NT2/D1 (cell line): ENCODE data around the gene BDKRB2.
A peak's percentile ranks its signal among the peaks of the same experiment; 100 is the strongest.

ENCODE experiments used
- DNase-seq: peaks from one replicate; pipeline ENCODE4 v3.0.0-alpha.2; 2011; ENCODE audit warnings: low read depth, low spot score
- H3K27me3 ChIP-seq: 2 replicates; pipeline ENCODE4 v1.6.0; 2011; ENCODE audit warnings: mild to moderate bottlenecking; ENCODE audit not compliant: insufficient read length, insufficient read depth
- H3K36me3 ChIP-seq: 2 replicates; pipeline ENCODE4 v1.6.1; 2011; ENCODE audit warnings: mild to moderate bottlenecking, low read length, mixed read lengths; ENCODE audit not compliant: insufficient read depth, insufficient read length
- H3K4me1 ChIP-seq: 2 replicates; pipeline ENCODE4 v1.5.1; 2011; ENCODE audit not compliant: insufficient read depth, insufficient read length
- H3K4me3 ChIP-seq: 2 replicates; pipeline ENCODE4 v1.5.1; 2011; ENCODE audit warnings: low read depth; ENCODE audit not compliant: insufficient read length
- H3K9ac ChIP-seq: 2 replicates; pipeline ENCODE4 v1.6.0; 2011; ENCODE audit warnings: low read depth; ENCODE audit not compliant: insufficient read length
- H3K9me3 ChIP-seq: 2 replicates; pipeline ENCODE4 v1.5.1; 2011; ENCODE audit warnings: mild to moderate bottlenecking, low read length; ENCODE audit not compliant: insufficient read depth
- SUZ12 ChIP-seq: IDR thresholded peaks from 2 replicates; pipeline ENCODE4 v1.6.1; 2011; ENCODE audit not compliant: insufficient read length, insufficient read depth; ENCODE audit errors: extremely low read depth
- YY1 ChIP-seq: IDR thresholded peaks from 2 replicates; pipeline ENCODE4 v1.6.1; 2011; ENCODE audit not compliant: insufficient read length, insufficient read depth
- ZNF274 ChIP-seq: IDR thresholded peaks from 2 replicates; pipeline ENCODE4 v1.6.1; 2011; ENCODE audit warnings: mild to moderate bottlenecking, low read depth, low read length

Gene BDKRB2

GRCh38 chr14:96162265-96162664, 42.4 kb upstream of the BDKRB2 start:
- Histone ChIP-seq H3K4me3 (no peak overlapping the region), H3K4me1 (peaks cover 4% of the 10 kb centered on the region), H3K27me3 (no peaks in the 10 kb centered on the region), H3K36me3 (no peaks in the 10 kb centered on the region), H3K9ac (no peak overlapping the region), H3K9me3 (no peaks in the 10 kb centered on the region)
- TF ChIP-seq SUZ12, result no peak
- TF ChIP-seq YY1, result no peak
- no peak for TF ChIP-seq ZNF274
- DNase-seq, result no peak

GRCh38 chr14:96162741-96163140, 41.9 kb upstream of the BDKRB2 start:
- H3K36me3 ChIP-seq, result no peaks in the 10 kb centered on the region
- no peaks in the 10 kb centered on the region for H3K27me3 ChIP-seq
- H3K9me3 ChIP-seq, result no peaks in the 10 kb centered on the region
- H3K9ac ChIP-seq, result no peak overlapping the region
- no peak overlapping the region for H3K4me3 ChIP-seq
- TF ChIP-seq SUZ12, result no peak
- peaks cover 4% of the 10 kb centered on the region for H3K4me1 ChIP-seq
- DNase-seq, result no peak

GRCh38 chr14:96164861-96165490, 39.7 kb upstream of the BDKRB2 start:
- no peak overlapping the region for H3K9ac ChIP-seq
- peaks cover 4% of the 10 kb centered on the region for H3K4me1 ChIP-seq
- no peak for DNase-seq
- no peaks in the 10 kb centered on the region for H3K9me3 ChIP-seq
- no peak overlapping the region for H3K4me3 ChIP-seq
- no peaks in the 10 kb centered on the region for H3K36me3 ChIP-seq
- no peaks in the 10 kb centered on the region for H3K27me3 ChIP-seq
- TF ChIP-seq ZNF274 (no peak), SUZ12 (no peak), YY1 (no peak)

GRCh38 chr14:96165493-96166436, 38.9 kb upstream of the BDKRB2 start:
- Histone ChIP-seq H3K4me1 (peaks cover 4% of the 10 kb centered on the region), H3K36me3 (no peaks in the 10 kb centered on the region), H3K9me3 (no peaks in the 10 kb centered on the region), H3K4me3 (no peak overlapping the region), H3K27me3 (no peaks in the 10 kb centered on the region), H3K9ac (no peak overlapping the region)
- TF ChIP-seq SUZ12 (no peak), YY1 (no peak), ZNF274 (no peak)
- no peak for DNase-seq

GRCh38 chr14:96166461-96167223, 38.0 kb upstream of the BDKRB2 start:
- Histone ChIP-seq H3K9ac (no peak overlapping the region), H3K36me3 (no peaks in the 10 kb centered on the region), H3K4me3 (no peak overlapping the region), H3K27me3 (no peaks in the 10 kb centered on the region), H3K4me1 (peaks cover 4% of the 10 kb centered on the region), H3K9me3 (no peaks in the 10 kb centered on the region)
- TF ChIP-seq YY1 (no peak), SUZ12 (no peak), ZNF274 (no peak)
- no peak for DNase-seq

- Histone ChIP-seq H3K4me3 (no peak overlapping the region), H3K4me1 (peaks cover 4% of the 10 kb centered on the region), H3K36me3 (no peaks in the 10 kb centered on the region), H3K27me3 (no peaks in the 10 kb centered on the region), H3K9ac (no peak overlapping the region), H3K9me3 (no peaks in the 10 kb centered on the region)
- TF ChIP-seq YY1 (no peak), ZNF274 (no peak), SUZ12 (no peak)
- peak; percentile 9 for DNase-seq
Measured at GRCh38 chr14:96167224-96168148, 37.2 kb upstream of the BDKRB2 start.
